PC-9 (cell line): ENCODE measurements around the gene SLC6A6. TPM values are rescaled to one million over a fixed set of nuclear protein-coding genes. Genes with fewer than 3 reads are reported as not detected.

Source experiments
- BruUV-seq: library from RNA; stranded (reverse); fragments of 400-500 nt; replicated peaks from 2 replicates; lab custom pipeline; 2021; lab: Mats Ljungman, UMichigan
- CTCF ChIA-PET: fragments of 300-600 bp; sonication (Branson Sonifier 250); formaldehyde crosslinking; loops from one replicate; lab custom pipeline; 2022; ENCODE audit warnings: antibody characterized with exemption; lab: Charles Lee
- POLR2A ChIA-PET: fragments of 300-600 bp; sonication (Branson Sonifier 250); formaldehyde crosslinking; loops from one replicate; lab custom pipeline; 2022; ENCODE audit warnings: antibody characterized with exemption; ENCODE audit not compliant: unreplicated experiment; lab: Charles Lee
- DNase-seq, 2 experiments: peaks; one replicate each; pipeline versions ENCODE4 v3.0.0 to v3.0.0-alpha.2; 2015 to 2022; ENCODE audit warnings: mixed read lengths in 1 of 2
- H2AFZ ChIP-seq: fragments of 200-600 bp; sonication (generic); 2 replicates; pipeline ENCODE4 v1.8.1; 2017; ENCODE audit warnings: antibody characterized with exemption
- H3F3A ChIP-seq: fragments of 200-600 bp; sonication (generic); 2 replicates; pipeline ENCODE4 v1.8.1; 2017; ENCODE audit warnings: antibody characterized with exemption, mild to moderate bottlenecking, low read depth; ENCODE audit not compliant: insufficient read depth
- H3K27ac ChIP-seq: fragments of 200-600 bp; sonication (generic); 2 replicates; pipeline ENCODE4 v1.6.1; 2016; ENCODE audit warnings: mixed run types
- H3K27me3 ChIP-seq: fragments of 200-600 bp; sonication (generic); 2 replicates; pipeline ENCODE4 v1.6.1; 2016; ENCODE audit warnings: low read depth, mixed run types; ENCODE audit not compliant: insufficient read depth
- H3K36me3 ChIP-seq: fragments of 200-600 bp; sonication (generic); 2 replicates; pipeline ENCODE4 v1.6.1; 2016; ENCODE audit warnings: low read depth, mixed run types
- H3K4me1 ChIP-seq: fragments of 200-600 bp; sonication (generic); replicated peaks from 2 replicates; pipeline ENCODE4 v1.6.1; 2016; ENCODE audit warnings: mixed run types; ENCODE audit not compliant: insufficient read depth
- H3K4me2 ChIP-seq: fragments of 200-600 bp; sonication (generic); 2 replicates; pipeline ENCODE4 v1.6.1; 2017; ENCODE audit warnings: mixed run types
- H3K4me3 ChIP-seq: fragments of 200-600 bp; sonication (generic); 2 replicates; pipeline ENCODE4 v1.6.1; 2016; ENCODE audit warnings: mixed run types
- H3K79me2 ChIP-seq: fragments of 200-600 bp; sonication (generic); 2 replicates; pipeline ENCODE4 v1.6.1; 2017; ENCODE audit warnings: low read depth, mixed run types
- H3K9me2 ChIP-seq: fragments of 200-600 bp; sonication (generic); 2 replicates; pipeline ENCODE4 v1.8.1; 2017; ENCODE audit warnings: mild to moderate bottlenecking; ENCODE audit not compliant: insufficient read depth
- H3K9me3 ChIP-seq: fragments of 200-600 bp; sonication (generic); 2 replicates; pipeline ENCODE4 v1.8.1; 2016; ENCODE audit warnings: low read depth; ENCODE audit not compliant: insufficient read depth
- H4K20me1 ChIP-seq: fragments of 200-600 bp; sonication (generic); 2 replicates; pipeline ENCODE4 v1.8.1; 2017; ENCODE audit not compliant: insufficient read depth
- CTCF ChIP-seq: fragments of 200-600 bp; sonication (generic); conservative IDR thresholded peaks from 2 replicates; pipeline ENCODE4 v1.6.1; 2017; ENCODE audit warnings: mixed run types, antibody characterized with exemption, mild to moderate bottlenecking, moderate library complexity
- EZH2 ChIP-seq: fragments of 200-600 bp; sonication (generic); IDR thresholded peaks from 2 replicates; pipeline ENCODE4 v1.8.0; 2017; ENCODE audit warnings: antibody characterized with exemption, low read depth
- intact Hi-C: fragments of 100-400 bp; cut with micrococcal nuclease; formaldehyde crosslinking; loops from one replicate; pipeline ENCODE4 v1.10.0; 2022; ENCODE audit not compliant: unreplicated experiment
- total RNA-seq: library from RNA; stranded (reverse); gene quantifications from 2 replicates; pipeline ENCODE4 v1.2.3, GENCODE V29; 2021

SLC6A6 gene
- total RNA-seq, 1 experiment from 2014 or later = 122 TPM

- POLR2A ChIA-PET = no interaction called here
- Histone ChIP-seq H3F3A (no peaks in the 10 kb centered on the region), H2AFZ (no peak overlapping the region), H3K4me1 (no peaks in the 10 kb centered on the region), H3K9me2 (no peaks in the 10 kb centered on the region), H3K27ac (no peak overlapping the region), H3K79me2 (no peaks in the 10 kb centered on the region), H3K9me3 (no peaks in the 10 kb centered on the region), H3K27me3 (peaks cover 39% of the 10 kb centered on the region), H3K4me2 (no peak overlapping the region), H4K20me1 (no peaks in the 10 kb centered on the region), H3K36me3 (no peaks in the 10 kb centered on the region), H3K4me3 (no peak overlapping the region)
- BruUV-seq = no TSS peak
- no peak for DNase-seq
- CTCF ChIA-PET = no interaction called here
- intact Hi-C loops = no loop called here
- no peak for TF ChIP-seq EZH2
- TF ChIP-seq CTCF = no peak
Measured at GRCh38 chr3:14520967-14521366, 118.6 kb downstream of the SLC6A6 start.

- Histone ChIP-seq H3K27me3 (peaks cover 45% of the 10 kb centered on the region), H3F3A (no peaks in the 10 kb centered on the region), H3K79me2 (no peaks in the 10 kb centered on the region), H3K4me2 (no peak overlapping the region), H3K4me3 (no peak overlapping the region), H3K4me1 (no peaks in the 10 kb centered on the region), H3K9me3 (no peaks in the 10 kb centered on the region), H3K9me2 (no peaks in the 10 kb centered on the region), H3K27ac (no peak overlapping the region), H2AFZ (no peak overlapping the region), H3K36me3 (no peaks in the 10 kb centered on the region), H4K20me1 (no peaks in the 10 kb centered on the region)
- intact Hi-C loops = no loop called here
- ChIA-PET POLR2A (no interaction called here), CTCF (no interaction called here)
- DNase-seq = no peak
- TF ChIP-seq EZH2 (no peak), CTCF (no peak)
- no TSS peak for BruUV-seq
Measured at GRCh38 chr3:14521611-14522010, 119.2 kb downstream of the SLC6A6 start.

GRCh38 chr3:14522129-14522691, 119.8 kb downstream of the SLC6A6 start:
- Histone ChIP-seq H3K4me2 (no peak overlapping the region), H3K9me3 (no peaks in the 10 kb centered on the region), H3K36me3 (no peaks in the 10 kb centered on the region), H3K79me2 (no peaks in the 10 kb centered on the region), H2AFZ (no peak overlapping the region), H3K27me3 (peaks cover 45% of the 10 kb centered on the region), H3F3A (no peaks in the 10 kb centered on the region), H3K4me1 (no peaks in the 10 kb centered on the region), H4K20me1 (no peaks in the 10 kb centered on the region), H3K4me3 (no peak overlapping the region), H3K27ac (no peak overlapping the region), H3K9me2 (no peaks in the 10 kb centered on the region)
- no TSS peak for BruUV-seq
- no peak for DNase-seq
- TF ChIP-seq EZH2 (no peak), CTCF (no peak)
- CTCF ChIA-PET = no interaction called here
- POLR2A ChIA-PET = no interaction called here
- intact Hi-C loops = no loop called here
